Panc1 (cell line): ENCODE measurements around the gene EDN2. TPM values are rescaled to one million over a fixed set of nuclear protein-coding genes. Genes with fewer than 3 reads are reported as not detected.

ENCODE experiments used
- ATAC-seq: fragments of 200-7000 bp; cut with Tn5 transposase; 2 replicates; pipeline ENCODE4 v1.9.1; 2020; ENCODE audit warnings: mild to moderate bottlenecking, moderate library complexity
- BruUV-seq: library from RNA; stranded (reverse); fragments of 400-500 nt; replicated peaks from 2 replicates; lab custom pipeline; 2021; lab: Mats Ljungman, UMichigan
- CTCF ChIA-PET: fragments of 300-600 bp; sonication (Branson Sonifier 250); formaldehyde crosslinking; loops from one replicate; lab custom pipeline; 2022; ENCODE audit warnings: antibody characterized with exemption; lab: Charles Lee
- POLR2A ChIA-PET: fragments of 300-600 bp; sonication (Branson Sonifier 250); formaldehyde crosslinking; loops from one replicate; lab custom pipeline; 2022; ENCODE audit warnings: antibody characterized with exemption; lab: Charles Lee
- DNase-seq: peaks from one replicate; pipeline ENCODE4 v3.0.0-alpha.2; 2010; ENCODE audit warnings: low read depth, low spot score
- H3K27ac ChIP-seq: 2 replicates; pipeline ENCODE4 v1.5.1; 2011; ENCODE audit warnings: mild to moderate bottlenecking, low read length, inconsistent platforms
- H3K27me3 ChIP-seq: fragments of 200-500 bp; sonication (Bioruptor generic); 2 replicates; pipeline ENCODE4 v1.6.0; 2014; ENCODE audit warnings: low read length, inconsistent platforms; ENCODE audit not compliant: control insufficient read depth, insufficient read depth
- H3K36me3 ChIP-seq: fragments of 200-500 bp; sonication (Bioruptor generic); 2 replicates; pipeline ENCODE4 v1.5.1; 2014; ENCODE audit warnings: inconsistent platforms, mild to moderate bottlenecking, low read length, moderate library complexity; ENCODE audit not compliant: control insufficient read depth, insufficient read depth
- H3K4me1 ChIP-seq: 2 replicates; pipeline ENCODE4 v1.5.1; 2011; ENCODE audit warnings: inconsistent platforms, mild to moderate bottlenecking, low read length, moderate library complexity; ENCODE audit not compliant: control insufficient read depth, insufficient read depth
- H3K4me3 ChIP-seq, 2 experiments: 2 replicates each; pipeline ENCODE4 v1.5.1; 2011 to 2012; ENCODE audit warnings: low read depth in 2 of 2, low read length in 2 of 2, mild to moderate bottlenecking in 2 of 2, inconsistent platforms in 1 of 2, moderate library complexity in 1 of 2
- H3K9me3 ChIP-seq: fragments of 200-500 bp; sonication (Bioruptor generic); 2 replicates; pipeline ENCODE4 v1.5.1; 2014; ENCODE audit warnings: low read depth, mild to moderate bottlenecking, inconsistent platforms, low read length, moderate library complexity; ENCODE audit not compliant: control insufficient read depth, insufficient read depth
- CTCF ChIP-seq: fragments of 450-650 bp; IDR thresholded peaks from 2 replicates; pipeline ENCODE4 v1.5.1; 2017; ENCODE audit warnings: mild to moderate bottlenecking
- POLR2AphosphoS5 ChIP-seq: IDR thresholded peaks from 2 replicates; pipeline ENCODE4 v1.6.1; 2012; ENCODE audit warnings: mild to moderate bottlenecking, low read depth, low read length, moderate library complexity
- REST ChIP-seq, 2 experiments: IDR thresholded peaks; 2 replicates each; pipeline ENCODE4 v1.6.1; 2011 to 2012; ENCODE audit warnings: low read depth in 2 of 2, control low read depth in 1 of 2, low read length in 1 of 2, mild to moderate bottlenecking in 1 of 2, moderate library complexity in 1 of 2; ENCODE audit not compliant: insufficient read depth in 1 of 2
- SIN3A ChIP-seq: IDR thresholded peaks from 2 replicates; pipeline ENCODE4 v1.6.1; 2012; ENCODE audit warnings: low read depth, mild to moderate bottlenecking, low read length, moderate library complexity, borderline replicate concordance; ENCODE audit not compliant: insufficient read depth
- TCF7L2 ChIP-seq: IDR thresholded peaks from 2 replicates; pipeline ENCODE4 v1.6.1; 2011; ENCODE audit warnings: mild to moderate bottlenecking, low read depth, low read length, inconsistent platforms
- in situ Hi-C: cut with HindIII; loops from 2 replicates; pipeline ENCODE4 v1.10.0; 2016; ENCODE audit warnings: low sequenced_read_pairs, low pct_unique_long_range_greater_than_20kb
- intact Hi-C: fragments of 100-400 bp; cut with micrococcal nuclease; formaldehyde crosslinking; loops from one replicate; pipeline ENCODE4 v1.10.0; 2022; ENCODE audit not compliant: unreplicated experiment
- total RNA-seq: library from RNA; stranded (reverse); gene quantifications from one replicate; pipeline ENCODE4 v1.2.1, GENCODE V29; 2021; ENCODE audit not compliant: unreplicated experiment

EDN2 gene
- total RNA-seq, 1 experiment from 2014 or later: not detected

GRCh38 chr1:41474490-41475271, 9.8 kb downstream of the EDN2 start:
- TF ChIP-seq POLR2AphosphoS5 (no peak), REST (IDR thresholded peaks at IDR 0.05; ENCODE audit: insufficient read depth in 1 of 2, low read depth in 2 of 2, low read length in 1 of 2) (no peak), SIN3A (no peak), TCF7L2 (no peak), CTCF (no peak)
- in situ Hi-C loops: no loop called here
- no peaks in the 10 kb centered on the region for H3K36me3 ChIP-seq
- no peak for DNase-seq
- H3K27me3 ChIP-seq: 0 out of 2 replicates have a peak, but pooled peaks cover 2% of the 10 kb centered on the region
- intact Hi-C loops: no loop called here
- no peak for ATAC-seq
- H3K27ac ChIP-seq: no peak overlapping the region
- no peaks in the 10 kb centered on the region for H3K4me1 ChIP-seq
- POLR2A ChIA-PET: no interaction called here
- CTCF ChIA-PET: interaction anchor here (0.6 kb wide), 1 partner anchor 186 kb away, joined by 3 read pairs; no protein-coding TSS in a partner anchor
- no peaks in the 10 kb centered on the region for H3K9me3 ChIP-seq
- no TSS peak for BruUV-seq
- no peak overlapping the region for H3K4me3 ChIP-seq

GRCh38 chr1:41473738-41474362, 10.6 kb downstream of the EDN2 start:
- CTCF ChIA-PET: no interaction called here
- DNase-seq: no peak
- H3K4me1 ChIP-seq: no peaks in the 10 kb centered on the region
- TF ChIP-seq POLR2AphosphoS5 (no peak), CTCF (no peak)
- in situ Hi-C loops: no loop called here
- H3K4me3 ChIP-seq: no peak overlapping the region
- intact Hi-C loops: no loop called here
- no peaks in the 10 kb centered on the region for H3K36me3 ChIP-seq
- H3K27me3 ChIP-seq: 0 out of 2 replicates have a peak, but pooled peaks cover 2% of the 10 kb centered on the region
- no TSS peak for BruUV-seq
- POLR2A ChIA-PET: no interaction called here
- no peaks in the 10 kb centered on the region for H3K9me3 ChIP-seq
- ATAC-seq: no peak
- H3K27ac ChIP-seq: no peak overlapping the region
